HT1080 (cell line): Measurements from ENCODE around the gene TBCC. TPM values are rescaled to one million over a fixed set of nuclear protein-coding genes. Genes with fewer than 3 reads are reported as not detected.

Source experiments
- DNase-seq: peaks from one replicate; pipeline ENCODE4 v3.0.0-alpha.2; 2015; ENCODE audit warnings: low read depth
- polyA plus RNA-seq, 2 experiments: library from polyadenylated mRNA; depleted of rRNA; stranded (reverse); fragments of >200 nt; gene quantifications; 2 replicates each; pipeline ENCODE4 v1.2.3, GENCODE V29; 2015
- total RNA-seq: library from RNA; depleted of rRNA; stranded (reverse); fragments of >200 nt; shearing (Covaris generic); gene quantifications from 2 replicates; pipeline ENCODE4 v1.2.3, GENCODE V29; 2014; rRNA removed

Gene TBCC, protein sequence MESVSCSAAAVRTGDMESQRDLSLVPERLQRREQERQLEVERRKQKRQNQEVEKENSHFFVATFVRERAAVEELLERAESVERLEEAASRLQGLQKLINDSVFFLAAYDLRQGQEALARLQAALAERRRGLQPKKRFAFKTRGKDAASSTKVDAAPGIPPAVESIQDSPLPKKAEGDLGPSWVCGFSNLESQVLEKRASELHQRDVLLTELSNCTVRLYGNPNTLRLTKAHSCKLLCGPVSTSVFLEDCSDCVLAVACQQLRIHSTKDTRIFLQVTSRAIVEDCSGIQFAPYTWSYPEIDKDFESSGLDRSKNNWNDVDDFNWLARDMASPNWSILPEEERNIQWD
- total RNA-seq = 44.9 and 51.8 TPM in 2 replicates
- 25.1 and 30.2 TPM in 2 replicates for polyA plus RNA-seq (2015; cell fraction: cytosol; rRNA removed)
- polyA plus RNA-seq (2015; cell fraction: nucleus; rRNA removed) = 29.6 and 30.1 TPM in 2 replicates

DNA sequence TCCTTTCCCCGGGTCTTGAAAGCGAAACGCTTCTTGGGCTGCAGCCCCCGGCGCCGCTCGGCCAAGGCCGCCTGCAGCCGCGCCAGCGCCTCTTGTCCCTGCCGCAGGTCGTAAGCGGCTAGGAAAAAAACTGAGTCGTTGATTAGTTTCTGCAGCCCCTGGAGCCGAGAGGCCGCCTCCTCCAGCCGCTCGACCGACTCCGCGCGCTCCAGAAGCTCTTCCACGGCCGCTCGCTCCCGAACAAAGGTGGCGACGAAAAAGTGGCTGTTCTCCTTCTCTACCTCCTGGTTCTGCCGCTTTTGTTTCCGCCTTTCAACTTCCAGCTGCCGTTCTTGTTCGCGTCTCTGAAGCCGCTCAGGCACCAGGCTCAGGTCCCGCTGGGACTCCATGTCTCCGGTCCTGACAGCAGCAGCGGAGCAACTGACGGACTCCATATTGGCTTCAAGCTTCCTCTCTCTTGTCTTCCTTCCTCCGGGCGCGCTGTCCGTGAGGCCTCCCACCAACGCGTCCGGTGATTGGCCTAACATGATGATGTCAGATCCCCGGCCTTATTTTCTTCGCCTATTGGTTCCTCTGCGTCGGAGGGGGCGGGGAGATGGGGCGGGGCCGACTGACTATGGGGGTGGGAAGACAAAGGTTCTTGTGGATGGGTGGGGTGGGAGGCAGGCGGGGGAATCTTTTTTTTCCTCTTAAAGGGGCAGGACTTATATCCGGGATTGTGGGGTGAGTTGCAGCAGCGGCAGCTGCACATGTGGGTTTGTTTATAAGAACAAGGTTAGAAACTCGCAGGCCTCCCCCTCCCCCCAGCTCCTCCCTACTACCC, at the start of gene TBCC:
Gene TBCC (minus strand): TSS at position 464 of the 823 bp plus-strand sequence. CDS start 30 bp downstream, at position 434.
- peak; percentile 96 for DNase-seq

DNA sequence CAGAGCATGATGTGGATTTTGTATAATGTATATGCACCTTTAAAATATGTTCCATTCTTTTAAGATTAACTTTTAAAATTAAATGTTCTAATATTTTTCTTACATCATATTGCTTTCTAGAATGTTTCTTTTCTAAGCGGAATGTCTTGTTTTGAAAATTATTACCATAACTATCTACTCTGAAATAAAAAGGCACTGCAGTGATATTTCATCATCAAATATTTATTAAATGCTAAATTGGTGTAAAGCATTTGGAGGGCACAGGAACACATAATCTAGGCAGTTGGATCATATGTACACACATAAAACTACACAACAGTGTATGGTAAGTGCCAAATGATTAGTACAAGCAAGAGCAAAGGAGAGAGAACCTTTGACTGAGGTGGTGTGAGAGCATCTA, 49.7 kb upstream of the TBCC start:
- no peak for DNase-seq

DNA sequence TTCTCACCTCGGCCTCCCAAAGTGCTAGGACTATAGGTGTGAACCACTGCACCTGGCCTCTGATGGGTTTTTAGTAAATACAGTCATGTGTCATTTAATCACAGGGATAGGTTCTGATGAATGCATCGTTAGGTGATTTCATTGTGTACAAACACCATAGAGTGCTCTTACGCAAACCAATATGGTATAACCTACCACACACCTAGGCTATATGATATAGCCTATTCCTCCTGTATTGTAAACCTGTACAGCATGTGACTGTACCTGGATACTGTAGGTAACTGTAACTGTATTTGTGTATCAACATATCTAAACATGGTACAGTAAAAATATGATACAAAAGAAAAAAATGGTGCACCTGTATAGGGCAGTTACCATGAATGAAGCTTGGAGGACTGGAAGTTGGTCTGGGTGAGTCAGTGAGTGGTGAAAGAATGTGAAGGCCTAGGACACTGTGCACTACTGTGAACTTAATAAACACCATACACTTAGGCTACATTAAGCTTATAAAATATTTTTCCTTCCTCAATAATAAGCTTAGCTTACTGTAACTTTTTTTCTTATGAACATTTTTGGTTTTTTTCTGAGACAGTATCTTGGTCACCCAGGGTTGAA, 45.9 kb upstream of the TBCC start:
- DNase-seq = no peak

DNA sequence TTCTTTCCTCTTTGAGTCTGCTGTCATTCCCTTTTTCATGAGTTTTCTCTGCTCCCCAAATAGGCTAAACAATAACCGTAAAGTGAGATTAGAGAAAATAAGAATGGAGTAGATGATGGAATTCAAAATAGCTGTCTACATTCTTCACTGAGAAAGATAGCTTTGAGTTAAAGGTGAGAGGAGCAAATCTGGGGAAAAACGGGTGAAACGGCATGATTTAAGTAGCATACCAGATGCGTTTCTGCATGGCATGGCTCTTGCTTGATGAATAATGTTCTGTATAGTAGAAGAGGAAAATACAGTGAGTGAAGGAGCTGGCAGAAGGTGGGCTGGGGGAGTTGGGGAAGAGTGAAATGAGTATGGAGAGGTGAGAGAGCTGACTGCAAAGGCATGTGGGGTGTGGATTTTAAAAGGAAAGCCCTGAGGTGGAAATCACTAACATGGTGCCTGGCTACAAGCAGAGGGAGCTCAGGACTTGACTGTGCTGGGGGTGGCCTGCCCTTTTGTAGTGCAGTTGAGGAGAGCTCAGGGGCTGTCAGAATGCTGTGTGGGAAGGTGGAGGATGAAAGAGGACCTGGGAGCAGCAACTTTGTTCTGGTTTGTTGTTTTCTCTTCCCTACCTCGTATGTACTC, 44.8 kb upstream of the TBCC start:
- no peak for DNase-seq

DNA sequence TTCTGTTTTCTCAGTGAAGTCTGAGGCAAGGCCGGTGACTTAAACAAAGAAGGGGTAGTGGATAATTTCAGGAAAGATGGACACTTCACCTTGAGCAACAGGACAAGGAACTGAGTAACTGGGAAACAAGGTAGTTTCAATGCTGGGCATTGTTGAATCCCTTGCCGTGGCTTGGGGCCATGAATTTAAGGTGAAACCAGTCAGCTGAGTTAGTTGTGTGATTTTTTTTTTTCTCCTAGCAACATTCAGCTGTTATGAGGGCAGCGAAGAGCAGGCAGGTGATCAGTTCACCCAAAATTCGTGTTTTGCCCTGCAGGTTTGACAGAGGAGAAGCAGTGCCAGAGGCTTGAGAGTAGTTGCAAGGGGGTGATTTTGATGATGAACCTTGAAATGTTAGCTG, 42.8 kb upstream of the TBCC start:
- DNase-seq = no peak

DNA sequence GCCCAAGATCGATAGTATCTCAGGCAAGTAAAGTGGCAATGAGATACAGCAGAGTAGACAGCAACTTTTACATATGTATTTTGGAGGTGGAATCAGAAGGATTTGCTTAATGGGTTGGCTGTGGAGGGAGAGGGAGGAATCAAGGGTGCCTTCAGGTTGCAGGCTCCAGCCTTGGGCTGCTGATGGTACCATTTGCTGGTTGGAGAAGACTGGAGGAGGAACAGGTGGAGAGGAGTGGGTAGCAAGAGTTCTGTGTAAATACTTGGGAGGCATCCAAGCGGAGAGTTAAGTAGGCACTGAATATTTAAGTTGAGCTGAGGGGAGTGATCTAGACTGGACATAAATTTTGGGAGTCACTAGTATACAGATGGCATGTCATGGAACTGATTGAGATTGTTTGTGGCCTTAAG, 41.2 kb upstream of the TBCC start:
- no peak for DNase-seq

DNA sequence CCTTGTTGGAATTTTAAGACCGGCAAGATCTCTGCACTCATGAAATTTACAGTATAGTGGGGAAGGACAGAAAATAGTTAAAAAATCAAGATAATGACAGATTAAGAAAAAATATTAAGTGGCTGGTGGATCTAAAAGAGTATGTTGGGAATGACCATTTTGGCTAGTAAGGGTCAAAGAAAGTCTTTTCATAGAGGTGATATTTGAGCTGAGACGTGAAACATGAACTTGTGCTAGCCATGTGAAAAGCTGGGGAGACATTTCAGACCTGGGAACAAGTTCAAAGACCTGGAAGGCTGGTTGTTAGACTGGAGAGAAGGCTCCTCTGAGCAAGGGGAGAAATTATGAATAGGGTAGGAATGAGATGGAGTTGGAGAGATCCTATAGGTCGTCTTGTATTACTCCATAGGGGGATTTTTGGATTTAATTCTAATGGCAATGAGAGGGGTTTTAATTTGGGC, 40.7 kb upstream of the TBCC start:
- DNase-seq = no peak

DNA sequence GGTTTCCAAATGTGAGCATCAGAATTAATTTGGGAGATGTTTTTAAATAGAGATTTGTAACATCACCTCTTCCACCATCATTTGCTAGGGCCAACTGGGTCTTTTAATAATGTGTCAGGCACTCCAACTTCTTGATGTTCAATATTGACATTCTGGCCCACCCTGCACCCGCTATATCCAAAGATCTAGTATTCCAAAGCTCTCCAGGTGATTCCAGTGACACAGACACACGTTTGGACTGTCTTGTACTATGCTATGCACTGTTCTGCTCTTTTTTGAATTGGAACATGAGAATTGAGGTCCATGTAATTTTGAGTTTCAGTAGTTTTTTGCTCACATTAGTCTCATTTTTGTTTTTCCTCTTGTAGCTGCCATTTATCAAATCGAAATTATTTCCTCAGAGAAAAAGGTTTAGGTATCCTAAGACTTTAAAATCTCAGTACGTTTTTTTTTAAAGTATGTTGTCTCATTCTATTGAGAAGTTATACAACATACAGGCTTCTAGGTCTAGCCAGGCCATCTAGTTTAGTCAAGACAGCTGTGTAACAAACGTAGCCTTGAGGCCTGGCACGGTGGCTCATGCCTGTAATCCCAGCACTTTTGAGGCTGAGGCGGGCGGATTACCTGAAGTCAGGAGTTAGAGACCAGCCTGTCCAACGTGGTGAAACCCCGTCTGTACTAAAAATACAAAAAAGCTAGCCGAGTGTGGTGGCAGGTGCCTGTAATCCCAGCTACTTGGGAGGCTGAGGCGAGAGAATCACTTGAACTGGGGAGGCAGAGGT, 39.0 kb upstream of the TBCC start:
- DNase-seq = no peak

DNA sequence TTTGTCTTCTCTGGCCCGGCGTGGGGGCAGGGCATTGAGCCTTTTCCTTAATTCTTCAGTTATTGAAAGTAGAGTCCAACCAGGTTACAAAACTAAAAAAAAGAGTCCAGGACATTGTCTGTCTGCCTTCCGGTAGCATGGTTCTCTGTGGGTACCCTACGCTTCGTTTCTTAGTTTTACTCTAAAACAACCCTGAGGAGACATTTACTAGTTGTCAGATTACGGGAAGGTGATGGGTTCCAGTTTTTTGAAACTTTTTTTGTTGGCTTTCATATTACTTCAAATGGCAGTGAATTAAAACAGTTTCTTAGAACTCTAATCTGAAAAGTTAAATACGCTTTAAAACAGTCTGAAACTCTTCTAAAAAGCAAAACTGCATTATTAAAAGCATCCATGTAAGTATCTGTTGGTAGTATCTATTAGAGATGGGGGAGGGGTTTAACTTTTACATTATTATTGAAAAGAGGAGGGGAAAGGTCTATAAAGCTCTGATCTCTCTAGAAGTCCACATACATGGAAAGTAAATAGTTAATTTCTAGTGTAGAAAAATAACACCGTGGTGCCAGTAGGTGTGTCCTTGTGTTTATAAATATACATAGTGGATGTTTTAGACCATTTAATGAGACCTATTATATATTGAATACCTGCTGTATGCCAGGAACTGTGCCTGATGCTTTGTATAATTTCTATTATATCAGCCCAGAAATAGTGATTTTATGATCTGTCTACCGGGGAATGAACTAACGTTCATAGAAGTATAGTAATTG, 38.2 kb upstream of the TBCC start:
- DNase-seq = no peak

DNA sequence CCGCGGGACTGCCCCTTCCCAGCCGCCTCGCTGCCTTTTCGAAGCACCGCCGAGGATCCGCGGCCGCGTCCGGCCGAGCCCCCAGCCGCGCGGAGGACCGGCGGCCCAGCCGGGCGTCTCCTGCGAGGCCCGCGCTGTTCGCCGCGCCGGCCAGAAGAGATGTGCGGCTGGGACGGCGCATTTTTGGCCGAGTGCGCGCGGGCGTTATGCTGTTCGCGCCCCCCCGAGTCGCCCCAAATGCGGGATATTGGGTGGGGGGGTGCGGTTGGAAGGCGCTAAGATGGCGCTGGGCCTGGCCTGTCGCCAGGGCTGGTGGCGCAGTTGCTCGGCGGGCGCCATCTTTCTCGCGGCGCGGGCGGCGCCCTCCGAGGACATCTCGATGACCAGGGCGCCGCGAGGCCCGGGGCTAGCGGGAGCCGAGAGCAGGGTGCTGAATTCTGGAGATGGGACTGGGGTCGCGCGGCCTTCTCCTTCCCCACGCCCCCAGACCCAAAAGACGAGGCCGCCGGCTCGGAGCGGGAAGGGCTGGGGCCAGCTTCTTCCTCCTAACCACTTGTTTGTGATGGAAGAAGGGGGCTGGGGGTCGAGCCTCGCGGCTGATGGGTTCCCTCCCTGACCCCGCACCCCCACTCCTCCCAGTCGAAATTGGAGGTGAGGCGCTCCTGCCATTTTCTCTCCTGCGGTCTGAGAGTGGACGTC, 37.4 kb upstream of the TBCC start:
- peak; percentile 56 for DNase-seq

DNA sequence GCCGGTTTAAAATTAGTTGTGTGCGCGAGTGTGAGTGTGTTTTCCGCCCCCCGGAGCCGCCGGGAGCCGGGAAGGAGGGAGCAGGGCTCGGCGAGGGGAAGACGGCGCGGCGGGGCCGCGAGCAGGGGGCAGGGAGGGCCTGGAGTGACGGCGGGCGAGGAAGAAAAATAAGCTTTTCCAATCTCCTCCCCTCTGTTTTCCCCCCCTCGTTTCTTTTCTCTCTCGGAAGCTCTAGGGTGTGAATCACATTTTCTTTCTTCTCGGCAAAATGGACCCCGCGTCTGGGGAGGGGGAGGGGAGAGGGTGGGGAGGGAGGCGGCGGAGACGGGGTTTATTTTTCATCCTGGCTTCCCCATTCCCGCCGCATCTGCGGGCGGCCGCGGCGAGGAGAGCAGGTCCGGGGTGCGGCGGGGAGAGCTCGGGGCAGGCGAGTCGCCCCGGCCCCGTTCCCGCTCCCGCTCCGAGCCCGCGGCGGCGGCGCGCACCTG, 36.8 kb upstream of the TBCC start:
- DNase-seq = peak; percentile 83

DNA sequence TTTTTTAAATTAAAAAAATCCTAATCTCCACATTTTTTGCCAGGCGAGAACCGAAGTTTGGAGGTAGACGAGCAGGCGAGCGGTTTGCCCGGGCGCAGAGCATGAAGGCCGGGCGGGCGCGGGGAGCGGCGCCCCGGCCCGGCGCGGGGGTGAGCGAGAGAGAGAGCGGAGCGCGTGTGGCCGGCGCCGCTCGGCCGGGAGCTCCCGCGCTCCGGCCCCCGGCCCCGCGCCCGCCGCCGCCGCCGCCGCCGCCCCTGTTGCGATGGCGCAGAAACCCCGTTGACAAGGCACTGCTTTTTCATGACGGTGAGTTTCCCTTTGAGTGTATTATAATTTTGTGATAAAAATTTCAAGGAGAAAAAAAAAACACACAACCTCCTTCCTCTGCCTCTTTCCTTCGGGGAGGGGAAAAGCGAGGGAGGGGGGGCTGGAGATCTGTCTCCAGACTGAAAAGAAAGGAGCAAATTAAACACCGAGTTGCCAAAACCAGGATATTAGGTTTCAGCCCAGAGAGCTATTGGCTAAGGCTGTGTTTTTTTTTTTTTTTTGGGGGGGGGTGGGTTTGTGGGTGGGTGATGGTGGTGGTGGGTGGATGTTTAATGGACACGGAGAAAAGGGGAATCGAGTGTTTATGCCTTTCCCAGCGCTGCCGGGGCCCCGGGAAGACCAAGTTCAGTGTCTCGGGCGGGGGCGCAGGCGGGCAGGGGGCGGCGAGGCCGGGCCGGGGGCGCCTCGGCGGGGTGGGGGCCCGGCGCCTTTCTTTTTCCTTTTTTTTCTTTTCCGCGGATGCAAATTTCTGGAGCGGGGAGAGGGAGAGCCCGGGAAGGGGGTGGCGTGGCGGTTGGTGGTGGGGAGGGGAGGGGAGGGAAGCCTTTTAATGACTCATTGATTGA, 36.1 kb upstream of the TBCC start, which contains the start of gene BICRAL:
Gene BICRAL (plus strand): TSS at position 257 of the 893 bp plus-strand sequence. CDS start 39,971 bp downstream, outside the sequence.
- DNase-seq = peak; percentile 83

DNA sequence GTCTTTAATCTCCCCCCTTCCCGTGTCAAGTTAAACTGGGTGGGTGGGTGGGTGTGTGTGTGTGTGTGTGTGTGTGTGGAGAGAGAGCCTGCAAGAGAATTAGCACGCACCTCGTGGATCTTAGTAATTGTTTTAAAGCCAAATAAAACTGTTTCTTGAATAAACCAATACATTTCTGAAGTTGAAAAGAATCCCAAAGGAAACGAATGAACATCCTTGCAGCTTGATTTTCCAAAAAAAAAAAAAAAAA, 35.6 kb upstream of the TBCC start:
- no peak for DNase-seq

DNA sequence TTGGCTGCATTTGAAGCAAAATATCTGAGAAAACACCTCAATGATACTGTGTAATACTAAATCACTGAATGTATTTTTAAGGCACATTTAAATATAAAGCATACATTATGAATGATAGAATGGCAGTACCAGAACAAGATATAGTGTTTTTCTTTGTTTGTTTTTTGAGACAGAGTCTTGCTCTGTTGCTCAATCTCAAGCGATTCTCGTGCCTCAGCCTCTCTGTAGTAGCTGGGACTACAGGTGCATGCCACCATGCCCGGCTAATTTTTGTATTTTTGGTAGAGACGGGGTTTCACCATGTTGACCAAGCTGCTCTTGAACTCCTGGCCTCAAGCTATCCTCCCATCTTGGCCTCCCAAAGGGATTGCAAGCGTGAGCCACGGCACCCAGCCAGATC, 33.6 kb upstream of the TBCC start:
- DNase-seq = no peak

DNA sequence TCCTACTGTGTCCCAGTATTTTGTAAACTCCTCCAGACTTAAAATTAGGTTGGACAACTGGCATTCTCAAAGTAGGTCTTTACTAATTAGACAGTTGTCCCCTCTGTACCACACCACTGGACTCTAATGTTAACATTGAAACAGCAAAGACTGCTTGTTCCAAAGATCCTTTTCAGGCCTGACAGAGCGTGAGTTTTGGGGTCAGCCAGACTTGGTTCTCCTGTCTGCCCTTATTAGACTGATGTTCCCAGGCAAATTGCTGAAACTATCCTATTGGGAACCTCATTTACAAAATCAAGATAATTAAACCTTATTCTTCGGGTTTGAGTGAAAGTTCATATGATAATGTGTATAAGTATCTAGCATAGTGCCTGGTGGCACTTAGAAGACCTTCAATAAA, 32.2 kb upstream of the TBCC start:
- no peak for DNase-seq

DNA sequence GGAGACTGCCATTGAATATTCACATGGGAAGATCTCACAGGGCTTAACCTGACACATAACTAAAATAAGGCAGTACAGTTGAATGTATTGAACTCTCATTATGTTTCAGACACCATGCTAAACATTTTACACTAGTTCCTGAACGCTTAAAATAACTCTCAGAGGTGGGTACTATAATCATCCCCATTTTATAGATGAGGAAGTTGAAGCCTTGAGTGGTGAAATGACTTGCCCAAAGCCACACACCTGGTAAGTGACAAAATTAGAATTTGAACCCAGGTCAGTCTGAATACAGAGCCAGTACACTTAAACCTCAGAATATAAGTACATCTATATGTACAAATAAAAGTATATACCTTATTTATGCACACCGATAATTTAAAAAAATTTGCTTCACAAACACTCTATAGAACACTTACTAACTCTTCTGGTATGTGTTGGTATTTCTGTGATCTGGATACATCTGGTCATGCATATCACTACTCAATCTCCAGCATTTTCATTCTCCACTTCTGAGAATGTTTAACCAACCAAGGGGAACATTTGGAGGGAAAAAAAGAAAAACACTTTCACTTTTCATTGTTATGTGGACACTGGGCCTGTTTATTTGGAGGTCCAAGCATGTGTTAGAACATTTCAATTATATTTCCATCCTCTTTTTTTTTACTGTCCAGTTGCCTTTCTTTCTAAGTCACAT, 31.4 kb upstream of the TBCC start:
- peak; percentile 25 for DNase-seq

DNA sequence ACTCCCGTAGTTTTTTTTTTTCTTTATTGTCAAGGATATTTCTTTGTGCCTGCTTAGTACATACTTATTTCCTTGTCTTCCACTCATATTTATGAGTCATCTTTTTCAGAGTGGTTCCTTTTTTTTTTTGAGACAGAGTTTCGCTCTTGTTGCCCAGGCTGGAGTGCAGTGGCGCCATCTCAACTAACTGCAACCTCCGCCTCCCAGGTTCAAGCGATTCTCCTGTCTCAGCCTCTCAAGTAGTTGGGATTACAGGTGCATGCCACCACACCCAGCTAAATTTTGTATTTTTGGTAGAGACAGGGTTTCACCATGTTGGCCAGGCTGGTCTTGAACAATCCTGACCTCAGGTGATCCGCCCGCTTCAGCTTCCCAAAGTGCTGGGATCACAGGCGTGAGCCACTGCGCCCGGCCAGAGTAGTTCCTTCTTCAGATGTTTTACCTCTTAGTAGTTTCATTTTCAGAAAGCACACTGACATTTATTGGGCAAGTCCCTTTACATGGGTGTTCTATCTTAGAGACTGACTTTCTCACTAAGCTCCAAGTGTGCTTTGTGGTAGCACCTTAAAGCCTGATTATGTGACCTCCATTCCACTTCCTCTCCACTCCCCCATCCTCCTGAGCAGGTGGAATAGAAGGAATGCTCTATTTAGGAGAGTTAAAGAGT, 29.1 kb upstream of the TBCC start:
- peak; percentile 37 for DNase-seq
